OCI-LY1 (cell line): ENCODE results near the gene RAB21.

ENCODE experiments used
- CTCF ChIP-seq: fragments of 200-600 bp; sonication (generic), shearing (Covaris generic); IDR thresholded peaks from 2 replicates; pipeline ENCODE4 v1.5.1; 2017; ENCODE audit warnings: mild to moderate bottlenecking, antibody characterized with exemption, low read length, moderate library complexity, mixed read lengths
- EZH2 ChIP-seq: fragments of 200-600 bp; sonication (generic), shearing (Covaris generic); IDR thresholded peaks from 2 replicates; pipeline ENCODE4 v1.8.0; 2017; ENCODE audit warnings: borderline replicate concordance, mixed run types, mild to moderate bottlenecking, antibody characterized with exemption, low read length, moderate library complexity, mixed read lengths

GRCh38 chr12:71838231-71838630 lies 83.6 kb downstream of the RAB21 start:
- no peak for TF ChIP-seq EZH2
- no peak for TF ChIP-seq CTCF
